Activated naive CD4-positive, alpha-beta T cell treated with anti-CD3 and anti-CD28 coated beads, Interleukin-2, amount 50 U/mL, for 24 hours (primary cell): ENCODE results near the gene DENND2A.
"Not testable (repeated sequence)": the region's sequence is repeated elsewhere in the genome, so short reads cannot be mapped to it uniquely, and the experiment has no call there.

Experiments used
- H3K27ac Mint-ChIP-seq: one replicate; pipeline ENCODE4 v1.8.0; 2021; ENCODE audit warnings: mild to moderate bottlenecking, mixed read lengths
- H3K27me3 Mint-ChIP-seq: one replicate; pipeline ENCODE4 v1.8.0; 2021; ENCODE audit warnings: mixed read lengths
- H3K36me3 Mint-ChIP-seq: one replicate; pipeline ENCODE4 v1.8.0; 2021; ENCODE audit warnings: mixed read lengths
- H3K4me1 Mint-ChIP-seq: one replicate; pipeline ENCODE4 v1.8.0; 2021; ENCODE audit warnings: mixed read lengths
- H3K4me3 Mint-ChIP-seq: one replicate; pipeline ENCODE4 v1.8.0; 2021; ENCODE audit warnings: mild to moderate bottlenecking, mixed read lengths
- H3K9me3 Mint-ChIP-seq: one replicate; pipeline ENCODE4 v1.8.0; 2021; ENCODE audit warnings: mixed read lengths

The DENND2A gene

GRCh38 chr7:140619915-140620510 is 20.6 kb downstream of the DENND2A start:
- H3K4me3 Mint-ChIP-seq, H3K4me1 Mint-ChIP-seq, H3K27ac Mint-ChIP-seq, H3K36me3 Mint-ChIP-seq, H3K9me3 Mint-ChIP-seq, H3K27me3 Mint-ChIP-seq: not testable (repeated sequence)

- Mint-ChIP-seq H3K4me1 (no peaks in the 10 kb centered on the region), H3K9me3 (no peaks in the 10 kb centered on the region), H3K4me3 (no peak overlapping the region), H3K27me3 (no peaks in the 10 kb centered on the region), H3K36me3 (no peaks in the 10 kb centered on the region), H3K27ac (no peak overlapping the region)
Observed at GRCh38 chr7:140619176-140619575, 21.4 kb downstream of the DENND2A start.

GRCh38 chr7:140618306-140618705 is 22.3 kb downstream of the DENND2A start:
- Mint-ChIP-seq H3K27ac (no peak overlapping the region), H3K4me3 (no peak overlapping the region), H3K27me3 (no peaks in the 10 kb centered on the region), H3K36me3 (no peaks in the 10 kb centered on the region), H3K9me3 (no peaks in the 10 kb centered on the region), H3K4me1 (no peaks in the 10 kb centered on the region)

GRCh38 chr7:140617081-140617480 is 23.5 kb downstream of the DENND2A start:
- Mint-ChIP-seq H3K9me3 (no peaks in the 10 kb centered on the region), H3K4me1 (no peaks in the 10 kb centered on the region), H3K36me3 (no peaks in the 10 kb centered on the region), H3K4me3 (no peak overlapping the region), H3K27ac (no peak overlapping the region), H3K27me3 (no peaks in the 10 kb centered on the region)

GRCh38 chr7:140616328-140616727 is 24.3 kb downstream of the DENND2A start:
- H3K36me3 Mint-ChIP-seq: no peaks in the 10 kb centered on the region
- no peaks in the 10 kb centered on the region for H3K4me1 Mint-ChIP-seq
- H3K27ac Mint-ChIP-seq: no peak overlapping the region

GRCh38 chr7:140611641-140612040 is 29.0 kb downstream of the DENND2A start:
- Mint-ChIP-seq H3K27ac (no peak overlapping the region), H3K4me1 (no peaks in the 10 kb centered on the region), H3K27me3 (no peaks in the 10 kb centered on the region), H3K9me3 (no peaks in the 10 kb centered on the region), H3K4me3 (no peak overlapping the region), H3K36me3 (no peaks in the 10 kb centered on the region)

More at GRCh38 chr7:140616328-140616727, 24.3 kb downstream of the DENND2A start:
- no peaks in the 10 kb centered on the region for H3K27me3 Mint-ChIP-seq
- H3K9me3 Mint-ChIP-seq: no peaks in the 10 kb centered on the region
- no peak overlapping the region for H3K4me3 Mint-ChIP-seq

- Mint-ChIP-seq H3K36me3 (no peaks in the 10 kb centered on the region), H3K4me1 (no peaks in the 10 kb centered on the region), H3K9me3 (no peaks in the 10 kb centered on the region), H3K27ac (no peak overlapping the region), H3K27me3 (no peaks in the 10 kb centered on the region), H3K4me3 (no peak overlapping the region)
Observed at GRCh38 chr7:140610204-140611165, 30.1 kb downstream of the DENND2A start.

- Mint-ChIP-seq H3K9me3 (no peaks in the 10 kb centered on the region), H3K36me3 (no peaks in the 10 kb centered on the region), H3K27me3 (no peaks in the 10 kb centered on the region), H3K4me1 (no peaks in the 10 kb centered on the region), H3K4me3 (no peak overlapping the region), H3K27ac (no peak overlapping the region)
Observed at GRCh38 chr7:140609646-140610045, 31.0 kb downstream of the DENND2A start.

GRCh38 chr7:140607441-140607989 is 33.1 kb downstream of the DENND2A start:
- Mint-ChIP-seq H3K4me1 (no peaks in the 10 kb centered on the region), H3K9me3 (no peaks in the 10 kb centered on the region), H3K36me3 (no peaks in the 10 kb centered on the region), H3K27ac (no peak overlapping the region), H3K27me3 (no peaks in the 10 kb centered on the region), H3K4me3 (no peak overlapping the region)

- Mint-ChIP-seq H3K9me3 (no peaks in the 10 kb centered on the region), H3K4me1 (no peaks in the 10 kb centered on the region), H3K27me3 (no peaks in the 10 kb centered on the region), H3K36me3 (no peaks in the 10 kb centered on the region), H3K27ac (no peak overlapping the region), H3K4me3 (no peak overlapping the region)
Observed at GRCh38 chr7:140605337-140605736, 35.3 kb downstream of the DENND2A start.

GRCh38 chr7:140604760-140605159 is 35.9 kb downstream of the DENND2A start:
- Mint-ChIP-seq H3K27ac (no peak overlapping the region), H3K4me1 (no peaks in the 10 kb centered on the region), H3K27me3 (no peaks in the 10 kb centered on the region), H3K9me3 (no peaks in the 10 kb centered on the region), H3K36me3 (no peaks in the 10 kb centered on the region), H3K4me3 (no peak overlapping the region)

- Mint-ChIP-seq H3K4me3 (no peak overlapping the region), H3K4me1 (no peaks in the 10 kb centered on the region)
Observed at GRCh38 chr7:140604076-140604475, 36.5 kb downstream of the DENND2A start.

GRCh38 chr7:140601566-140602174 is 38.9 kb downstream of the DENND2A start:
- H3K9me3 Mint-ChIP-seq: no peaks in the 10 kb centered on the region
- no peak overlapping the region for H3K27ac Mint-ChIP-seq
- no peaks in the 10 kb centered on the region for H3K4me1 Mint-ChIP-seq
- H3K36me3 Mint-ChIP-seq: no peaks in the 10 kb centered on the region
- no peak overlapping the region for H3K4me3 Mint-ChIP-seq
- H3K27me3 Mint-ChIP-seq: peaks cover 4% of the 10 kb centered on the region

More at GRCh38 chr7:140604076-140604475, 36.5 kb downstream of the DENND2A start:
- Mint-ChIP-seq H3K27ac (no peak overlapping the region), H3K9me3 (no peaks in the 10 kb centered on the region), H3K36me3 (no peaks in the 10 kb centered on the region), H3K27me3 (no peaks in the 10 kb centered on the region)

- Mint-ChIP-seq H3K36me3 (no peaks in the 10 kb centered on the region), H3K27ac (no peak overlapping the region), H3K27me3 (peaks cover 4% of the 10 kb centered on the region), H3K4me1 (no peaks in the 10 kb centered on the region), H3K4me3 (no peak overlapping the region), H3K9me3 (no peaks in the 10 kb centered on the region)
Observed at GRCh38 chr7:140600341-140600740, 40.3 kb downstream of the DENND2A start.

- no peak overlapping the region for H3K4me3 Mint-ChIP-seq
- H3K4me1 Mint-ChIP-seq: peaks cover 7% of the 10 kb centered on the region
- no peak overlapping the region for H3K27ac Mint-ChIP-seq
Observed at GRCh38 chr7:140597428-140597949, 43.1 kb downstream of the DENND2A start.

More at GRCh38 chr7:140597428-140597949, 43.1 kb downstream of the DENND2A start:
- Mint-ChIP-seq H3K36me3 (no peaks in the 10 kb centered on the region), H3K9me3 (no peaks in the 10 kb centered on the region), H3K27me3 (peaks cover 7% of the 10 kb centered on the region)
